ENCODE measurements around the gene TFPT.

TFPT gene

DNA sequence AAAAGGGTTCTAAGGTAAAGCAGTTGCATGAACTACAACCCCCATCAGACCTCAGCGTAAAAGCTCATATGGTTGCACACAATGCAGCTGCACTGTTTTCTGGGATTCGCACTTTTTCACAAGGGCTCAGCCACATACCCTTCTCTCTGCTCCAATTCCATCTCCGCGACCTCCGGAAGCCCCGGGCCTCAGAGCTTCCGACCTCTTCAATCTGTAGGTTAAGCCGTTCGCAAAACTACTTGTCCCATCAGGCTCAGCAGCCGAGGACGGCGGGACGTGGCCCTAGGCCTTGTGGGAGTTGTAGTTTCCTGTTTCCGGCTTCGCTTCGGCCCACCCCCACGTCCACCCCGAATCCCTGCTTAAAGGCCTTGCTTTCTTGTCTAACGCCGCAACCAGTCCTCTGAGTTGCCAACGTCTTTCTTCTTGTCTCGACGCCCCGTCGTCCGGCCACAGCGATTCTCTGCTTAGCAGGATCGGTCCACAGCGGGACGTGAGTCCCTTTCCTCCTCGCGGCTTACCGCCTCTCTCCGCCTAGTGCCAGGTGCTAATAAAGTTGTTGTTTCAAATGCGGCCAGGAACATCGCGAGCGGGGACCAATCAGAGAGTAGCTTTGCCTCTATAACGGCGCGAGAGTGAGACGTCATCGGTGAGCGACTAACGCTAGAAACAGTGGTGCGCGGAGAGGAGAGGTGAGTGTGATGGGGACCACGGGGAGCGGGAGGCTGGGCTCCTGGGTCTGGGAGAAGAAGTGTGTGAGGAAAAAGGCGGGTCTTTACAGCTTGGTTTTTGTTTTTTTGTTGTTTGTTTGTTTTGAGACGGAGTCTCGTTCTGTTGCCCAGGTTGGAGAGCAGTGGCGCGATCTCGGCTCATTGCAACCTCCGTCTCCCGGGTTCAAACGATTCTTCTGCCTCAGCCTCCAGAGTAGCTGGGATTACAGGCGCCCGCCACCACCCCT is at the start of gene TFPT, which contains the start of gene PRPF31:
TFPT (minus strand) TSS at position 549 of the 955 bp plus-strand sequence; CDS start at position 161, 388 bp downstream.
PRPF31 (plus strand) TSS at position 646 of the 955 bp plus-strand sequence. CDS start 2,525 bp downstream, outside the sequence.
- ATAC-seq: peak; percentile 93 to 94

DNA sequence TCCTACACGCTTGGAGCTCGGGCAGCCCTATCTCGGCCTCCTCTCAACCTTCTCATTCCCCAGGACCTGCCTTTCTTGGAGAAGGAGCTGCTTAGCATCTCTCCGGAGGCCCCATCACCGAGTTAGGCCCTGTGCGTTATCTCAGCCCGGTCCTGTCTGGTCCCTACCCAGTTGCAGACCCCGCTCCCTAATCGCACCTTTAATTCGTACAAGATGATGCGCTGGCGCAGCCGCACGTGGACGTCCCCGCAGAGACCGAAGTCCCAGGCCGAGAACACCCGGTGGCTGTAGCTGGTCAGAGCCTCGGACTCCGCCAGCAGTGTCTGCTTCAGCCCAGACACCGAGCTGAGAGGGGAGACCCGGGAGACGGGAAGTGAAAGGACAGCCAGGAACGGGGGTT is 49.8 kb upstream of the TFPT start:
- no peak for ATAC-seq

DNA sequence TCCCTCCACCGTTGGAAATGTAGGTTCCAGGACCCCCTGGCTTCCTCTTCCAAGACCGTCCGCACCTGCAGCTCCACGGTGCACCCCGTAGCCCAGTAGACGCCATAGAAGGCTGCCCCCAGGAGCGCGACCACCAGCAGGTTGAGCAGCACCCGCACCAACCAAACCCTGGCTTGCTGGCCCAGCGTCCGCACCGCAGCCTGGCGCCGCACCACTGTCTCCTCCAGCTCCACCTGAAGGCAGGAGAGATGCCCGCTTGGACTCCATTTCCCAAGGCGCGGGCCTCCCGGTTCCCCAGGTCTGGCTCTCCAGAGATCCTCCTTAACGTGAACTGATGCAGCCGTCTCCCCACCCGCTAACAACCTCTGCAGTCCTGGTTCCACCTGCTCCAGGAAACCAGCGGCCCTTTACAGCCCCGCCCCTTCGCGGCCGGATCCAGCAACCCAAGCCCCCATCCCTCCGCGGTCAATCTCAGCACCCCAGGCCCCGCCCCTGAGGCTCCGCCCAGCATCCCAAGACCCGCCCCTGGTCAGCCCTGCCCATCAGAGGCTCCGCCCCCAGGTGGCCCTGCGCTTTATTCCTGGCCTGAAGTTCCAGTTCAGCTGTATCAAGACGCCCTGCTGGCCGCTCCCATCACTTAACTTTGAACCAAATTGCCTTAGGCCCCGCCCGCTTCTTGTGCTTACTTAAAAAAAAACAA is 49.1 kb upstream of the TFPT start:
- no peak for ATAC-seq

- ATAC-seq: no peak
Observed at GRCh38 chr19:54162884-54163283, 47.4 kb upstream of the TFPT start.

DNA sequence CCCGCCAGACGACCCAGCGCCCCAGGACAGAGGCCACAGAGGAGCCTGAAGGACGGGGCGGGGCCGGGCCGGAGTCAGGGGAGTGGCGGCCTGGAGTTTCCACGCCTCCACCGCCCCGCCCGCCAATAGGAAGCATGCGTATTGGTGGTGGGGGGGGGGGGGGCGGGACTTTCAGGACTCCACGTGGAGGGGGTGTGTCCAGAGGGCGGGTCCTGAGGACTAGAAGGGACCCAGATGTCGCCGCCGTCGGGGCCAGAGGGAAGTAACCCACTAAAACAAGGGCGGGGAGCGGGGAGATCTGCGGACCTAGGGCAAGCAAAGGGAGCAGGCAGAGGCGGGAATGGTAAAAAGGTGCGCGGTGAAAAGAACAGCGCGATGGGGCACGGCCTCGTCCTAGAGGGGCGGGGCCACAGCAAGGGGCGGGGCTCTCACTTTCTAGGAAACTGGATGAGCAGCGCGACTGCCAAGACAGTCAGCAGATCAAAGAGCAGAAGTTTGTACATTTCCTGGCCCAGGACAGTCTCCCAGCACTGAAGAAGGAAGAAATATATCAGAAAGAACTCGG is 46.9 kb upstream of the TFPT start:
- ATAC-seq: peak; percentile 7 to 9

DNA sequence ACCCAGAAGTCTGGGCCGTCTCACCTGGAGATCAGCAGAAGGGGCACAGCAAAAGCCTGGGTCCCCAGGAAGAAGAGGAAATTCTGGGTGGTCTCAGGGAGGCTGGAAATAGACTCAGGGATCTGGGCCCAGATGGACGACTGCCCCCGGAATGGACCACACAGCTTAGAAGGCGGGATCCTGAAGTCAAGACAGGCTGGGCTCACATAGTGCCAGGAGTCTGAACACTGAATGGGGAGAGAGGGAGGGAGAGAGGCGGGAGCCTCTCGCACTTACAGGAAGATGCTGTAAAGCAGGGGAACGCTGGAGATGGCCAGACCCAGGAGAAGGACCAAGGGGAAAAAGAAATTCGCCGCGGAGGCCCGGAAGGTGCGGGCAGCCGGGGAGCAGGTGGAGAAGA is 45.4 kb upstream of the TFPT start:
- ATAC-seq: no peak

GRCh38 chr19:54160182-54160811 is 44.8 kb upstream of the TFPT start:
- ATAC-seq: no peak

- peak; percentile 93 to 95 for ATAC-seq
Observed at GRCh38 chr19:54159352-54160181, 44.1 kb upstream of the TFPT start, which contains the start of gene LENG1. Gene LENG1, minus strand, starts transcription at chr19:54159721. Its CDS starts 26 bp downstream, at chr19:54159695.

DNA sequence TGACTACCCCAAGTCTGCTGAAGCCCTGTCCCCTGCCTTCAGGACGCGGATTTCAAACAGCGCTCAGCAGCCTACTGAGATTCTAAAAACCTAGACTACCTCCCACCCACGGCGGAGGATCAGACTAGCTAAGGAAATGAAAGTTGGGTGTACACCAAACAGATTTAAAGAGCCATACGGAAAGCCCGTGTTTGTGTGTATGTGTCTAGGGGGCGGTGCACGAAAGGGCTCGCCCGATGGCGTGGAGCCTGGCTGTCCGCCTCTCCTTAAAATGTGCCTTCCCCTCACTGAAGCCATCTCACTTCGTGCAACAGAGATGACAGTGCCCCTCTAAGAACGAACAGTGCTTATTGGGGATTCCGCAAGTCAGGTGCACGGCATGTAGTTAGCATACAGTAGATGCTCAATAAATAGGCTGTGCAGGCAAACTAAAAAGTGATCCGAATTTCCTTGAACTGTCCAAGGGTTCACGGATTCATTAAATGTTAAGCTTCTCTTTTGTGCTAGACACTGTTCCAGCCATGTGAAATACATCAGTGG is 43.4 kb upstream of the TFPT start:
- ATAC-seq: no peak

GRCh38 chr19:54156953-54157352 is 41.5 kb upstream of the TFPT start:
- ATAC-seq: no peak

DNA sequence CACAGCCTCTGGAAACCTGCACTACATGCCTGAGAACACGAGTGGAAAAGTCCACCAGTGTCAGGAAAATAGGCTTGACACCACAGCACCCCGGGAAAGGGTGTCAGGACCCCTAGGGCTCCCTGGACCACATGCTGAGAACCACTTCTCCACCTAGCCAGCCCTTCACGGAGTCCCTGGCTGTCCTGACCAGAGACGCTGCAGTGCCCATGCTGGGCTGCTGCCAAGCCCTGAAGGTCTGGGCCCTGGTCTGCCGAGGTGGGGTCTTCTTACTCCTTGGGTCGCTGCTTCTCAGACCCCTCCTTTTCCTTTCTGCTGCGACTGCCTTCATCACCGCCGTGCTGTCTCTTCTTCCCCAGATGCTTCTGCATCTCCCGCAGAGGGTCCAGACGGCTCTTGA is 41.0 kb upstream of the TFPT start:
- no peak for ATAC-seq

GRCh38 chr19:54155694-54156093 is 40.2 kb upstream of the TFPT start:
- no peak for ATAC-seq

GRCh38 chr19:54154603-54155345 is 39.3 kb upstream of the TFPT start:
- ATAC-seq: no peak

DNA sequence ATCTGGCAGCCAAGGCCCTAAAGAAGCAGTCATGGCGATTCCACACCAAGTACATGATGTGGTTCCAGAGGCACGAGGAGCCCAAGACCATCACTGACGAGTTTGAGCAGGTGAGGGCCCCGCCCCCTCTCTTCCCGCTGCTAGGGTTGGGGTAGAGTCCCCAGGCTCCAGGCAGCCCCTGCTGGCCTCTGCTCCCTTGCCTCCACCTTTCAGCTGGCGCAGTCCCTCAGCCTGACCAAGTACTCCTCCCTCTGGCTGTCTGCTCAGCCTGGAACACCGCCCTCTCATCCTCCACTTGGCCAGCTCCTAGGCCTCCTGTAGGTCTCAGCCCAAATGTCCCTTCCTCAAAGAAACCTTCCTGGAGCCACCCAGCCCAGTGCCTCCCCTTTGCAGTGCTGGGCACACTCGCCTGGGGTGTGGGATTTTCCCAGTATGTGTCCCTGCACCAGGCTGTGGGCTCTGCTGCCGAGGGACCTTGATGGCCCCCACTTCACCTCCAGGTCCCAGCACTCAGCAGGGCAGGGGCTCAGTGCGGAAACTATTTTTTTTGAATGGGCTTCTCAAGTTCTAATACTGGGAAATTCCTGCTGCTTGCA is 38.4 kb upstream of the TFPT start:
- ATAC-seq: no peak

GRCh38 chr19:54152878-54153524 is 37.5 kb upstream of the TFPT start:
- ATAC-seq: no peak

DNA sequence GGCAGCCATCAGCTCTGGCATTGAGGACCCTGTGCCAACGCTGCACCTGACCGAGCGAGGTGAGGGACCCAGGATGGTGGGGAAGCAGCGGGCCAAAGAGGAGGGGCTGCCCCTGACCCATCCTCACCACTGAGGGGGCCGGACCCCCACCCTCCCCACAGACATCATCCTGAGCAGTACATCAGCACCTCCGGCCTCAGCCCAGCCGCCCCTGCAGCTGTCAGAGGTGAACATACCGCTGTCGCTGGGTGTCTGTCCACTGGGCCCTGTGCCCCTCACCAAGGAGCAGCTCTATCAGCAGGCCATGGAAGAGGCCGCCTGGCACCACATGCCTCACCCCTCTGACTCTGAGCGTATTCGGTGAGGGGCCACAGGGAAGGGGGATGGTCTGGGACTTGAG is 36.8 kb upstream of the TFPT start:
- no peak for ATAC-seq

GRCh38 chr19:54151362-54152035 is 36.0 kb upstream of the TFPT start:
- no peak for ATAC-seq

GRCh38 chr19:54149021-54149812 is 33.8 kb upstream of the TFPT start:
- ATAC-seq: no peak
